ENCODE data around the gene AK1. TPM values are rescaled to one million over a fixed set of nuclear protein-coding genes. Genes with fewer than 3 reads are reported as not detected.

Gene AK1
- total and polyA plus RNA-seq, 2 experiments from 2014 or later, result 16.2 to 35.5 TPM

DNA sequence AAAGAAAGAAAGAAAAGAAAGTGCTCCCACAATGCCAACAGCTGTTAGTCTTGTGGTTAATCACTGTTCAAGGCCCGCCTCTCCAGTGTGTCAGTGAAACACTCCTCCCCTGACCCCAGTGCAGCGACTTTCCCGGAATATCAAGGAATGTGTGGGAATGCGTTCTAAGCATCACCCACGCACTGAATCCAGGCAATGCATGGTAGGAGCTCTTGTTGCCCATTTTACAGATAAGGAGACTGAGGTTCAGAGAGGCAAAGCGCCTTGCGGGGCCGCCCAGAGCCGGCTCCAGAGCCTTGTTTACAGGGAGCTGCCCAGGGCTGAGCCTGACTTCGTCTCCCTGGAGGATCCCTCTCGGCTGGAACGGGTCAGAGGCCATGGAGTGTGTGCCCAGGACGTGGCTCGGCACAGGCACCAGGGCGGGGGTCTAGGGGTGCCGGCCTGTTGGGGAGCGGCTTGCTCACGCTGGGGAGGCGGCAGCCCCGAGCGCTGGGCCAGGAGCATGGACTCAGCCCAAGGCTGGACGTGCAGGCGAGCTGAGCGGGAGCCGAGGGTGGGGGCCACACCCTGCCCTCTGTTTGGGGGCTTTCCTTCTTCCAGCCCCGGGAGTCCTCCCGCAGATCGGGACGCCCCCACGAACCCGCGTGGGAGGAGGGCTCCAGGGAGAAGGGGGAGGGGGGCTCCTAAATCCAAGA is 21.1 kb upstream of the AK1 start (continued):
- no peak for TF ChIP-seq ZNF462 (CRISPR knock-in tag; IDR thresholded peaks at IDR 0.05)
- TF ChIP-seq ZNF331 (CRISPR knock-in tag; IDR thresholded peaks at IDR 0.05; ENCODE audit: low read depth), result no peak
- TF ChIP-seq ETS1 (IDR thresholded peaks at IDR 0.05), result no peak

GRCh38 chr9:127897193-127897692 is 19.8 kb upstream of the AK1 start:
- H3K9me3 Mint-ChIP-seq, result no peaks in the 10 kb centered on the region
- ATAC-seq, result peak; percentile 83
- Histone ChIP-seq H3K36me3 (ENCODE audit: insufficient read depth) (peaks cover 29% of the 10 kb centered on the region), H3K9me2 (ENCODE audit: insufficient read depth) (no peaks in the 10 kb centered on the region), H3K4me2 (peak overlapping the region; percentile 78), H3K4me1 (ENCODE audit: insufficient read depth) (peaks cover 24% of the 10 kb centered on the region), H4K20me1 (replicated peaks; ENCODE audit: insufficient read depth) (peaks cover 12% of the 10 kb centered on the region; the same call in 1 of the 2 replicates), H3F3A (replicated peaks; ENCODE audit: low read depth) (peaks cover 19% of the 10 kb centered on the region), H2AFZ (no peak overlapping the region), H3K27me3 (ENCODE audit: insufficient read depth) (peaks cover 5% of the 10 kb centered on the region; the same call in 1 of the 2 replicates), H3K79me2 (replicated peaks; ENCODE audit: insufficient read depth) (peaks cover 6% of the 10 kb centered on the region), H3K4me3 (peak overlapping the region; percentile 46), H3K27ac (ENCODE audit: low read depth) (peak overlapping the region; percentile 91)
- H3K4me1 Mint-ChIP-seq, result peaks cover 18% of the 10 kb centered on the region
- H3K27ac Mint-ChIP-seq, result peak overlapping the region; percentile 62; the same call in 1 of the 2 replicates
- peak; percentile 49; the same call in 1 of the 2 replicates for TF ChIP-seq POLR2AphosphoS5 (IDR thresholded peaks at IDR 0.05; ENCODE audit: low read depth)
- no peak for TF ChIP-seq STAT1 (IDR thresholded peaks at IDR 0.05; ENCODE audit: unreplicated experiment)
- peaks cover 37% of the 10 kb centered on the region for H3K36me3 Mint-ChIP-seq (ENCODE audit: low read depth)
- H3K4me3 Mint-ChIP-seq, result peak overlapping the region; percentile 37
- H3K27me3 Mint-ChIP-seq (ENCODE audit: insufficient read depth, low read depth, poor library complexity), result peaks cover 5% of the 10 kb centered on the region
- DNase-seq (ENCODE audit: low spot score), result peak; percentile 93

Measured in GM23338 (cell line).